H1 (cell line): Measurements from ENCODE around the gene GPR39. TPM values are rescaled to one million over a fixed set of nuclear protein-coding genes. Genes with fewer than 3 reads are reported as not detected.

Source experiments
- CTCF ChIA-PET: fragments of 300-600 bp; sonication (Branson Sonifier 250); formaldehyde crosslinking; loops from one replicate; lab custom pipeline; 2021; ENCODE audit not compliant: partially characterized antibody; lab: Charles Lee
- POLR2A ChIA-PET: fragments of 300-600 bp; sonication (Branson Sonifier 250); formaldehyde crosslinking; loops from one replicate; lab custom pipeline; 2021; ENCODE audit warnings: inconsistent platforms; ENCODE audit not compliant: partially characterized antibody; lab: Charles Lee
- DNase-seq, 2 experiments: peaks; one replicate each; pipeline versions ENCODE4 v3.0.0 to v3.0.0-alpha.2; 2010 to 2022; ENCODE audit warnings: low spot score in 2 of 2, low read depth in 1 of 2, mixed read lengths in 1 of 2
- FAIRE-seq: peaks from 2 replicates; lab custom pipeline; 2011; peaks lifted over from hg19 to GRCh38; lab: Jason Lieb, UNC
- H2AFZ ChIP-seq: 2 replicates; pipeline ENCODE4 v1.8.1; 2012; ENCODE audit warnings: low read length, inconsistent platforms
- H2AK5ac ChIP-seq: 2 replicates; pipeline ENCODE4 v1.6.1; 2013; ENCODE audit warnings: low read depth, low read length
- H2BK120ac ChIP-seq: replicated peaks from 2 replicates; pipeline ENCODE3; 2013; ENCODE audit warnings: low read depth, low read length, inconsistent platforms
- H2BK12ac ChIP-seq: 2 replicates; pipeline ENCODE4 v1.6.1; 2013; ENCODE audit warnings: low read depth, low read length
- H2BK15ac ChIP-seq: 2 replicates; pipeline ENCODE4 v1.6.1; 2013; ENCODE audit warnings: low read length
- H2BK20ac ChIP-seq: 2 replicates; pipeline ENCODE4 v1.6.1; 2013; ENCODE audit warnings: low read length
- H2BK5ac ChIP-seq: 2 replicates; pipeline ENCODE4 v1.6.1; 2013; ENCODE audit warnings: low read depth, low read length
- H3K14ac ChIP-seq: 2 replicates; pipeline ENCODE4 v1.6.1; 2013; ENCODE audit warnings: inconsistent platforms; ENCODE audit not compliant: insufficient read length
- H3K18ac ChIP-seq: 2 replicates; pipeline ENCODE4 v1.6.1; 2013; ENCODE audit warnings: low read length; ENCODE audit errors: extremely low read depth
- H3K23ac ChIP-seq: 2 replicates; pipeline ENCODE4 v1.6.1; 2013; ENCODE audit warnings: inconsistent platforms; ENCODE audit not compliant: insufficient read length
- H3K23me2 ChIP-seq: 2 replicates; pipeline ENCODE4 v1.6.1; 2013; ENCODE audit warnings: low read depth, low read length
- H3K27ac ChIP-seq: 2 replicates; pipeline ENCODE4 v1.6.1; 2011; ENCODE audit warnings: low read depth, low read length, inconsistent platforms
- H3K27me3 ChIP-seq, 4 experiments: replicated peaks in 1 of 4; 1 replicate in 1 of 4; 2 replicates in 3 of 4; pipeline versions ENCODE4 v1.6.1 to v1.8.1; 2011 to 2013; ENCODE audit warnings: low read length in 3 of 4, mild to moderate bottlenecking in 3 of 4, inconsistent platforms in 2 of 4, mixed read lengths in 2 of 4, moderate library complexity in 1 of 4; ENCODE audit not compliant: control insufficient read depth in 3 of 4, insufficient read depth in 3 of 4; ENCODE audit errors: extremely low read depth in 1 of 4
- H3K36me3 ChIP-seq, 4 experiments: 2 replicates each; pipeline versions ENCODE4 v1.6.1 to v1.8.1; 2011 to 2013; ENCODE audit warnings: mild to moderate bottlenecking in 4 of 4, low read length in 3 of 4, moderate library complexity in 2 of 4, control low read depth in 1 of 4, inconsistent platforms in 1 of 4; ENCODE audit not compliant: insufficient read depth in 4 of 4, control insufficient read depth in 2 of 4
- H3K4ac ChIP-seq: replicated peaks from 2 replicates; pipeline ENCODE3; 2013; ENCODE audit warnings: low read length, low read depth, mixed read lengths, inconsistent platforms; ENCODE audit not compliant: insufficient read length
- H3K4me1 ChIP-seq, 4 experiments: replicated peaks in 1 of 4; 1 replicate in 1 of 4; 2 replicates in 3 of 4; pipeline versions ENCODE4 v1.6.1 to v1.8.1; 2011 to 2013; ENCODE audit warnings: low read length in 3 of 4, inconsistent platforms in 2 of 4, mixed read lengths in 1 of 4; ENCODE audit not compliant: insufficient read depth in 4 of 4, control insufficient read depth in 3 of 4
- H3K4me2 ChIP-seq, 2 experiments: 2 replicates each; pipeline versions ENCODE4 v1.6.1 to v1.8.1; 2011 to 2013; ENCODE audit warnings: low read depth in 2 of 2, low read length in 2 of 2, control low read depth in 1 of 2, inconsistent platforms in 1 of 2, mild to moderate bottlenecking in 1 of 2; ENCODE audit not compliant: insufficient read depth in 1 of 2
- H3K4me3 ChIP-seq, 4 experiments: fragments of 200-600, 300-600 bp in 1 of 4; sonication (generic), shearing (Covaris generic), sonication (Bioruptor Twin) in 1 of 4; 2 replicates each; pipeline versions ENCODE4 v1.5.1 to v1.8.1; 2011 to 2016; ENCODE audit warnings: low read length in 4 of 4, low read depth in 3 of 4, control low read depth in 2 of 4, inconsistent platforms in 2 of 4, mild to moderate bottlenecking in 2 of 4, mixed read lengths in 1 of 4, moderate library complexity in 1 of 4; ENCODE audit not compliant: insufficient read depth in 2 of 4; ENCODE audit errors: extremely low read depth in 1 of 4
- H3K56ac ChIP-seq: replicated peaks from 2 replicates; pipeline ENCODE3; 2013; ENCODE audit warnings: low read depth, mild to moderate bottlenecking, mixed read lengths, low read length, inconsistent platforms; ENCODE audit not compliant: insufficient read length
- H3K79me1 ChIP-seq: 2 replicates; pipeline ENCODE4 v1.6.1; 2013; ENCODE audit warnings: low read depth, low read length, control low read depth
- H3K79me2 ChIP-seq, 2 experiments: 2 replicates each; pipeline versions ENCODE4 v1.6.1 to v1.8.1; 2012 to 2013; ENCODE audit warnings: low read length in 2 of 2, mild to moderate bottlenecking in 2 of 2, inconsistent platforms in 1 of 2; ENCODE audit not compliant: insufficient read depth in 2 of 2, control insufficient read depth in 1 of 2
- H3K9ac ChIP-seq, 4 experiments: replicated peaks in 1 of 4; 1 replicate in 1 of 4; 2 replicates in 3 of 4; pipeline versions ENCODE4 v1.6.1 to v1.8.1; 2011 to 2013; ENCODE audit warnings: low read depth in 3 of 4, low read length in 3 of 4, control low read depth in 2 of 4, mild to moderate bottlenecking in 2 of 4, moderate library complexity in 2 of 4, inconsistent platforms in 1 of 4; ENCODE audit errors: extremely low read depth in 1 of 4
- H3K9me3 ChIP-seq, 2 experiments: 2 replicates each; pipeline versions ENCODE4 v1.6.1 to v1.8.1; 2012 to 2013; ENCODE audit warnings: mild to moderate bottlenecking in 2 of 2, moderate library complexity in 2 of 2, control low read depth in 1 of 2, inconsistent platforms in 1 of 2, low read depth in 1 of 2, low read length in 1 of 2, mixed read lengths in 1 of 2; ENCODE audit not compliant: insufficient read depth in 2 of 2
- H4K20me1 ChIP-seq, 2 experiments: replicated peaks in 1 of 2; 2 replicates each; pipeline versions ENCODE3 to v1.8.1; 2011 to 2013; ENCODE audit warnings: inconsistent platforms in 2 of 2, low read length in 2 of 2, mild to moderate bottlenecking in 1 of 2; ENCODE audit not compliant: insufficient read depth in 2 of 2, control insufficient read depth in 1 of 2
- H4K5ac ChIP-seq: 2 replicates; pipeline ENCODE4 v1.6.1; 2013; ENCODE audit warnings: low read length, low read depth, mixed read lengths, inconsistent platforms; ENCODE audit not compliant: insufficient read length
- H4K8ac ChIP-seq: 2 replicates; pipeline ENCODE4 v1.8.0; 2013; ENCODE audit warnings: mild to moderate bottlenecking, moderate library complexity, low read length, inconsistent platforms; ENCODE audit not compliant: insufficient read depth; ENCODE audit errors: extremely low read depth
- H4K91ac ChIP-seq: replicated peaks from 2 replicates; pipeline ENCODE3; 2013; ENCODE audit warnings: low read length, mixed read lengths, inconsistent platforms; ENCODE audit not compliant: insufficient read length
- ASH2L ChIP-seq: fragments of 200-600, 300-600 bp; sonication (generic); IDR thresholded peaks from one replicate; pipeline ENCODE4 v1.7.1; 2017; ENCODE audit warnings: low read length
- ATF2 ChIP-seq: IDR thresholded peaks from 2 replicates; pipeline ENCODE4 v1.6.1; 2012; ENCODE audit warnings: low read length, inconsistent platforms
- BACH1 ChIP-seq: IDR thresholded peaks from 2 replicates; pipeline ENCODE4 v1.6.1; 2012; ENCODE audit warnings: low read length, improper control_type of control experiment
- CBX5 ChIP-seq: fragments of 300-800, 300-1000 bp; sonication (generic); IDR thresholded peaks from 2 replicates; pipeline ENCODE4 v1.7.1; 2016; ENCODE audit warnings: antibody characterized with exemption, low read length, low read depth
- CBX8 ChIP-seq: fragments of 300-800, 300-1000 bp; sonication (generic); IDR thresholded peaks from 2 replicates; pipeline ENCODE4 v1.7.1; 2016; ENCODE audit warnings: low read depth, low read length, borderline replicate concordance
- CREB1 ChIP-seq: IDR thresholded peaks from 2 replicates; pipeline ENCODE4 v1.6.1; 2012; ENCODE audit warnings: inconsistent platforms
- KDM1A ChIP-seq: fragments of 200-600, 300-600 bp; sonication (generic); IDR thresholded peaks from 2 replicates; pipeline ENCODE4 v1.7.1; 2016; ENCODE audit warnings: mild to moderate bottlenecking, low read length, borderline replicate concordance
- NRF1 ChIP-seq: IDR thresholded peaks from 2 replicates; pipeline ENCODE4 v1.6.1; 2011; ENCODE audit warnings: mild to moderate bottlenecking, low read depth, low read length, improper control_type of control experiment
- POLR2AphosphoS5 ChIP-seq: IDR thresholded peaks from 2 replicates; pipeline ENCODE4 v1.6.1; 2011; ENCODE audit warnings: low read depth, low read length
- SIN3A ChIP-seq, 2 experiments: IDR thresholded peaks in 1 of 2; conservative IDR thresholded peaks in 1 of 2; 2 replicates each; pipeline ENCODE4 v1.6.1; 2011 to 2012; ENCODE audit warnings: low read length in 2 of 2, improper control_type of control experiment in 1 of 2, low read depth in 1 of 2, mild to moderate bottlenecking in 1 of 2
- SP1 ChIP-seq: IDR thresholded peaks from 2 replicates; pipeline ENCODE4 v1.6.1; 2011; ENCODE audit warnings: low read depth, low read length
- SP4 ChIP-seq: IDR thresholded peaks from 2 replicates; pipeline ENCODE4 v1.6.1; 2012; ENCODE audit warnings: low read length, inconsistent platforms
- TAF7 ChIP-seq: optimal IDR thresholded peaks from 2 replicates; pipeline ENCODE3; 2011; ENCODE audit warnings: low read depth, mild to moderate bottlenecking, inconsistent platforms, low read length, moderate library complexity, borderline replicate concordance
- TBP ChIP-seq: IDR thresholded peaks from 2 replicates; pipeline ENCODE4 v1.6.1; 2011; ENCODE audit warnings: low read depth, low read length, improper control_type of control experiment
- WGBS, 2 experiments: shearing (Covaris generic) in 1 of 2; methylation state at CpG; one replicate each; pipeline versions ENCODE4 v1.1.6 to v1.1.7; 2013 to 2015; ENCODE audit warnings: low lambda C conversion rate in 2 of 2, mixed read lengths in 2 of 2, inconsistent platforms in 1 of 2, low coverage in 1 of 2, missing lambda C conversion rate in 1 of 2; ENCODE audit not compliant: insufficient replicate concordance in 2 of 2, insufficient coverage in 1 of 2, insufficient read length in 1 of 2; ENCODE audit errors: extremely low coverage in 1 of 2, missing lambda C conversion rate in 1 of 2; 5-methylcytosine and 5-hydroxymethylcytosine counted together
- polyA plus RNA-seq, 7 experiments: library from polyadenylated mRNA; depleted of rRNA in 3 of 7; stranded (reverse) in 5 of 7; unstranded in 2 of 7; fragments of >200 nt in 5 of 7; fragments of 200-250 nt in 2 of 7; gene quantifications; 1 replicate in 5 of 7; 2 replicates in 1 of 7; 4 replicates in 1 of 7; pipeline versions ENCODE4 v1.2.1 to v1.2.3, GENCODE V29; 2011 to 2013; ENCODE audit warnings: missing spikeins in 2 of 7, mixed read lengths in 2 of 7
- total RNA-seq: library from RNA; stranded (reverse); fragmentation: NEBNext Ultra II Directional; extraction: Animal tissue kit (Norgen Biotek cat#: 25700); gene quantifications from 2 replicates; pipeline ENCODE4 v1.2.1, GENCODE V29; 2021

Gene GPR39
- total and polyA plus RNA-seq, 2 of the 8 experiments (the other 6 are each of a cell fraction or from before 2014, with no cell fraction given): 0.63 to 2.7 TPM

- DNase-seq: no peak
- H3K9ac ChIP-seq: no peak overlapping the region
- no peak overlapping the region for H2BK120ac ChIP-seq
- WGBS, 2 experiments: 96% methylated on average over 4 of the region's 4 CpGs; no CpG with 5 or more reads in 1 of the 2 experiments
- H3K18ac ChIP-seq: no peak overlapping the region
- H4K91ac ChIP-seq: no peak overlapping the region
- FAIRE-seq: no peak
- no peak overlapping the region for H2BK20ac ChIP-seq
- no peaks in the 10 kb centered on the region for H3K9me3 ChIP-seq
- no peaks in the 10 kb centered on the region for H3K36me3 ChIP-seq
- H2BK5ac ChIP-seq: no peak overlapping the region
- H3K56ac ChIP-seq: no peak overlapping the region
- H3K23ac ChIP-seq: no peak overlapping the region
- no peaks in the 10 kb centered on the region for H3K23me2 ChIP-seq
- ChIA-PET CTCF (no interaction called here), POLR2A (no interaction called here)
- peaks cover 0 to 5% (median 2%) of the 10 kb centered on the region in 4 experiments; a peak in 2 of 7 replicates for H3K4me1 ChIP-seq
- H2AFZ ChIP-seq: no peak overlapping the region
- no peak overlapping the region for H4K8ac ChIP-seq
- H4K20me1 ChIP-seq: no peaks in the 10 kb centered on the region
- no peaks in the 10 kb centered on the region for H3K79me2 ChIP-seq
- H3K4me2 ChIP-seq: no peak overlapping the region
- no peak overlapping the region for H2BK15ac ChIP-seq
- no peak overlapping the region for H2BK12ac ChIP-seq
- H3K14ac ChIP-seq: no peak overlapping the region
- H2AK5ac ChIP-seq: no peak overlapping the region
- H4K5ac ChIP-seq: no peak overlapping the region
- H3K27ac ChIP-seq: no peak overlapping the region
- no peak overlapping the region for H3K4me3 ChIP-seq
- no peak overlapping the region for H3K4ac ChIP-seq
- H3K79me1 ChIP-seq: no peaks in the 10 kb centered on the region
- H3K27me3 ChIP-seq: no peaks in the 10 kb centered on the region
- TF ChIP-seq ATF2: no peak
- no peak for TF ChIP-seq SIN3A (conservative IDR thresholded peaks at IDR 0.05 in 1 of 2, IDR thresholded peaks at IDR 0.05 in 1 of 2; ENCODE audit: low read depth in 1 of 2, low read length in 2 of 2)
- TF ChIP-seq CBX5: no peak
- TF ChIP-seq BACH1: no peak
- no peak for TF ChIP-seq ASH2L
- no peak for TF ChIP-seq POLR2AphosphoS5
- no peak for TF ChIP-seq CREB1
- no peak for TF ChIP-seq TBP
- TF ChIP-seq KDM1A: no peak
- no peak for TF ChIP-seq SP1
- TF ChIP-seq NRF1: no peak
- no peak for TF ChIP-seq TAF7
- no peak for TF ChIP-seq SP4
- no peak for TF ChIP-seq CBX8
- TF ChIP-seq, all 59 proteins: peak for 0
Measured at GRCh38 chr2:132691556-132691955, 275.0 kb downstream of the GPR39 start.
